ENCODE results near the gene ZNF527.
"Not testable (repeated sequence)": the region's sequence is repeated elsewhere in the genome, so short reads cannot be mapped to it uniquely, and the experiment has no call there.

ZNF527 gene

GRCh38 chr19:37401078-37401477, 30.2 kb downstream of the ZNF527 start:
- H3K27me3 Mint-ChIP-seq: no peaks in the 10 kb centered on the region
- peaks cover 32% of the 10 kb centered on the region for H3K36me3 Mint-ChIP-seq (ENCODE audit: low read depth)
- H3K4me3 Mint-ChIP-seq: no peak overlapping the region
- no peak overlapping the region for H3K27ac Mint-ChIP-seq
- H3K4me1 Mint-ChIP-seq (ENCODE audit: low read depth): no peaks in the 10 kb centered on the region
- H3K9me3 Mint-ChIP-seq: peaks cover 44% of the 10 kb centered on the region

DNA sequence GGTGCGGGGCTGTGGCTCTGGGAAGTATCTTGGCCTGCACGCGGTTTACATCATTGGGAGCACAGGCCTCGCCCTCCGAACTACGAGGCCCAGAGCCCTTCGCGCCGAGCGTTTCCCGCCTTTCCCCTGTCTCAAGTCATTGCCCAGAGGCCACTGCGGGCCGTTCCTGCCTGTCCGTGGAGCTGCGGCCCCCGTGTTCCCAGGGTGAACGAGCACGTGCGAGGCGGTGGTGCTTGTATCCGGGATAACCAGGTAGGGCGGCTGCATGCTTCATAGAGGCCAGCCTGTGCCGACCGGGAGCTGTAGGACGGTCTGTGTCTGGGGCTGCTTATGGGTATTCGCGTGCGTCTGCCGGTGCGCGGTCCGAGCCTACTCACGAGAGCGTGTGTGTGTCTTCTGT, 32.5 kb downstream of the ZNF527 start:
- H3K9me3 Mint-ChIP-seq: peaks cover 49% of the 10 kb centered on the region
- H3K27me3 Mint-ChIP-seq: no peaks in the 10 kb centered on the region
- H3K27ac Mint-ChIP-seq: no peak overlapping the region
- peaks cover 43% of the 10 kb centered on the region for H3K36me3 Mint-ChIP-seq (ENCODE audit: low read depth)
- H3K4me1 Mint-ChIP-seq (ENCODE audit: low read depth): no peaks in the 10 kb centered on the region
- H3K4me3 Mint-ChIP-seq: no peak overlapping the region

- peaks cover 41% of the 10 kb centered on the region for H3K9me3 Mint-ChIP-seq
- H3K4me1 Mint-ChIP-seq (ENCODE audit: low read depth); H3K27me3 Mint-ChIP-seq; H3K4me3 Mint-ChIP-seq; H3K27ac Mint-ChIP-seq: not testable (repeated sequence)
- peaks cover 40% of the 10 kb centered on the region for H3K36me3 Mint-ChIP-seq (ENCODE audit: low read depth)
Measured at GRCh38 chr19:37406140-37406846, 35.4 kb downstream of the ZNF527 start.

DNA sequence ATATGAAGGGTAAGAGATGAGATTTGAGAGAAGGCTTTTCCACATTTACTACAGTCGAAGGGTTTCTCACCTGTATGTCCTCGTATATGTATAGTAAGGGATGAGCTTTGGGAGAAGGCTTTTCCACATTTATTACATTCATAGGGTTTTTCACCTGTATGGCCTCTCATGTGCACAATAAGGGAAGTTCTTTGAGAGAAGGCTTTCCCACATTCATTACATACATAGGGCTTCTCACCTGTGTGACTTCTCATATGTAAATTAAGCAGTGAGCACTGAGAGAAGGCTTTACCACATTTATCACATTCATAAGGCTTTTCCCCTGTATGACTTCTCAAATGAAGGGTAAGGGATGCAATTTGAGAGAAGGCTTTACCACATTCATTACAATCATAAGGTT, 41.8 kb downstream of the ZNF527 start:
- Mint-ChIP-seq H3K9me3 (peaks cover 41% of the 10 kb centered on the region), H3K4me1 (ENCODE audit: low read depth) (no peaks in the 10 kb centered on the region), H3K4me3 (no peak overlapping the region), H3K36me3 (ENCODE audit: low read depth) (peaks cover 75% of the 10 kb centered on the region), H3K27me3 (no peaks in the 10 kb centered on the region), H3K27ac (no peak overlapping the region)

GRCh38 chr19:37413313-37414084, 42.6 kb downstream of the ZNF527 start:
- no peak overlapping the region for H3K4me3 Mint-ChIP-seq
- H3K36me3 Mint-ChIP-seq (ENCODE audit: low read depth): peaks cover 75% of the 10 kb centered on the region
- no peaks in the 10 kb centered on the region for H3K4me1 Mint-ChIP-seq (ENCODE audit: low read depth)
- no peak overlapping the region for H3K27ac Mint-ChIP-seq
- no peaks in the 10 kb centered on the region for H3K27me3 Mint-ChIP-seq
- H3K9me3 Mint-ChIP-seq: peaks cover 42% of the 10 kb centered on the region

Measured in stimulated activated naive CD8-positive, alpha-beta T cell treated with anti-CD3 and anti-CD28 coated beads, Interleukin-15, Interleukin-2, amounts not matched to agents 100 ng/mL and 50 ng/mL, for 24 hours (primary cell).